Right lobe of liver (tissue), 4 donors: Measurements from ENCODE around the gene PCDHAC2.

ENCODE experiments used
- CTCF ChIP-seq, 4 donors: fragments of 200-600 bp in 3 of 4; fragments of 450-650 bp in 1 of 4; IDR thresholded peaks; one replicate each; pipeline versions ENCODE4 v1.5.1 to v1.8.0; 2016 to 2022; ENCODE audit warnings: antibody characterized with exemption in 4 of 4, mild to moderate bottlenecking in 2 of 4
- POLR2A ChIP-seq: fragments of 450-650 bp; IDR thresholded peaks from one replicate; pipeline ENCODE4 v1.6.1; 2017; ENCODE audit warnings: antibody characterized with exemption, mild to moderate bottlenecking
- donor health status: DM: no; HTN: no; CAD: no.
- donor health status: DM: no; HTN: no; CAD: no.
- donor health status: DM: no; HTN: yes; CAD: no.

- TF ChIP-seq POLR2A (no peak), CTCF (IDR thresholded peaks at IDR 0.05) (no peak)
Measured at GRCh38 chr5:141003791-141004611, 37.7 kb downstream of the PCDHAC2 start.
